ENCODE data around the gene KIF22.

KIF22 gene

GRCh38 chr16:29849505-29849904 lies 59.0 kb downstream of the KIF22 start:
- TF ChIP-seq EZH2 (optimal IDR thresholded peaks at IDR 0.05; ENCODE audit: low read depth, low read length) (no peak), EZH2phosphoT487 (IDR thresholded peaks at IDR 0.05; ENCODE audit: low read length) (no peak), CTCF (IDR thresholded peaks at IDR 0.05; ENCODE audit: low read length) (no peak)
- Histone ChIP-seq H3K4me3 (ENCODE audit: low read length) (no peak overlapping the region), H3K4me2 (ENCODE audit: low read depth, low read length) (no peak overlapping the region), H3K27ac (ENCODE audit: low read length) (no peak overlapping the region), H3K9ac (ENCODE audit: low read length) (no peak overlapping the region), H3K9me3 (replicated peaks; ENCODE audit: insufficient read depth, low read length) (no peaks in the 10 kb centered on the region), H3K27me3 (replicated peaks; ENCODE audit: insufficient read depth, low read length) (no peaks in the 10 kb centered on the region), H3K9me2 (replicated peaks; ENCODE audit: insufficient read depth, low read length) (no peaks in the 10 kb centered on the region), H2AFZ (ENCODE audit: low read length) (no peak overlapping the region), H3K36me3 (replicated peaks; ENCODE audit: insufficient read depth, low read length) (no peaks in the 10 kb centered on the region), H3F3A (ENCODE audit: insufficient read depth, low read length) (no peaks in the 10 kb centered on the region), H3K79me2 (ENCODE audit: low read length) (no peaks in the 10 kb centered on the region), H3K4me1 (ENCODE audit: low read length) (no peaks in the 10 kb centered on the region), H4K20me1 (ENCODE audit: insufficient read depth, low read length) (no peaks in the 10 kb centered on the region)
- no peak for DNase-seq

- Histone ChIP-seq H3K4me2 (ENCODE audit: low read depth, low read length) (no peak overlapping the region), H3K27ac (ENCODE audit: low read length) (no peak overlapping the region), H3K79me2 (ENCODE audit: low read length) (no peaks in the 10 kb centered on the region), H3K36me3 (replicated peaks; ENCODE audit: insufficient read depth, low read length) (no peaks in the 10 kb centered on the region), H3K9me2 (replicated peaks; ENCODE audit: insufficient read depth, low read length) (no peaks in the 10 kb centered on the region), H3F3A (ENCODE audit: insufficient read depth, low read length) (no peaks in the 10 kb centered on the region), H3K27me3 (replicated peaks; ENCODE audit: insufficient read depth, low read length) (no peaks in the 10 kb centered on the region), H3K4me3 (ENCODE audit: low read length) (no peak overlapping the region), H3K9me3 (replicated peaks; ENCODE audit: insufficient read depth, low read length) (no peaks in the 10 kb centered on the region), H4K20me1 (ENCODE audit: insufficient read depth, low read length) (no peaks in the 10 kb centered on the region), H3K4me1 (ENCODE audit: low read length) (no peaks in the 10 kb centered on the region), H2AFZ (ENCODE audit: low read length) (no peak overlapping the region), H3K9ac (ENCODE audit: low read length) (no peak overlapping the region)
- no peak for TF ChIP-seq CTCF (IDR thresholded peaks at IDR 0.05; ENCODE audit: low read length)
- no peak for TF ChIP-seq EZH2 (optimal IDR thresholded peaks at IDR 0.05; ENCODE audit: low read depth, low read length)
- no peak for TF ChIP-seq EZH2phosphoT487 (IDR thresholded peaks at IDR 0.05; ENCODE audit: low read length)
- DNase-seq: no peak
Measured at GRCh38 chr16:29850998-29851397, 60.4 kb downstream of the KIF22 start.

GRCh38 chr16:29852654-29853053 lies 62.1 kb downstream of the KIF22 start:
- no peak overlapping the region for H3K27ac ChIP-seq (ENCODE audit: low read length)
- no peaks in the 10 kb centered on the region for H3K27me3 ChIP-seq (replicated peaks; ENCODE audit: insufficient read depth, low read length)
- DNase-seq: no peak
- H3K9ac ChIP-seq (ENCODE audit: low read length): no peak overlapping the region
- H3K4me1 ChIP-seq (ENCODE audit: low read length): no peaks in the 10 kb centered on the region
- H3K79me2 ChIP-seq (ENCODE audit: low read length): no peaks in the 10 kb centered on the region
- H2AFZ ChIP-seq (ENCODE audit: low read length): no peak overlapping the region
- no peaks in the 10 kb centered on the region for H3F3A ChIP-seq (ENCODE audit: insufficient read depth, low read length)
- H3K36me3 ChIP-seq (replicated peaks; ENCODE audit: insufficient read depth, low read length): no peaks in the 10 kb centered on the region
- H3K9me2 ChIP-seq (replicated peaks; ENCODE audit: insufficient read depth, low read length): no peaks in the 10 kb centered on the region
- TF ChIP-seq EZH2phosphoT487 (IDR thresholded peaks at IDR 0.05; ENCODE audit: low read length) (no peak), CTCF (IDR thresholded peaks at IDR 0.05; ENCODE audit: low read length) (no peak), EZH2 (optimal IDR thresholded peaks at IDR 0.05; ENCODE audit: low read depth, low read length) (no peak)
- H4K20me1 ChIP-seq (ENCODE audit: insufficient read depth, low read length): no peaks in the 10 kb centered on the region
- H3K4me2 ChIP-seq (ENCODE audit: low read depth, low read length): no peak overlapping the region
- no peaks in the 10 kb centered on the region for H3K9me3 ChIP-seq (replicated peaks; ENCODE audit: insufficient read depth, low read length)
- H3K4me3 ChIP-seq (ENCODE audit: low read length): no peak overlapping the region

Measured in MM.1S (cell line).